ENCODE data around the gene ZNF367. TPM values are rescaled to one million over a fixed set of nuclear protein-coding genes. Genes with fewer than 3 reads are reported as not detected.

ZNF367 gene
- total RNA-seq, 1 donor from 2014 or later = 26.1 TPM

DNA sequence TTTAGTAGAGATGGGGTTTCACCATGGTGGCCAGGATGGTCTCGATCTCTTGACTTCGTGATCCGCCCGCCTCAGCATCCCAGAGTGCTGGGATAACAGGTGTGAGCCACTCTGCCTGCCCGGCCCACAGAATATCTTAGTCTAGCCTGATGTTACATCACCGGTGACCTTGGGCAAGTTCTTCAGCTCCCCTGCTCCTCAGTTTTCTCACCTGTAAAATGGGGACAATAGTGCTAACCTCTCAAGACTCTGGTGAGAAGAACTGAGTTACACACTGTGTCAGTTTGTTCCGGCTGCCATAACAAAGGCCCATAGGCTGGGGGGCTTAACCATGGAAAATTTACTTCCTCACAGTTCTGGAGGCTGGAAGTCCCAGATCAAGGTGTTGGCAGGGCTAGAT, 19.3 kb upstream of the ZNF367 start:
- intact Hi-C loops (cut with micrococcal nuclease) = no loop called here

DNA sequence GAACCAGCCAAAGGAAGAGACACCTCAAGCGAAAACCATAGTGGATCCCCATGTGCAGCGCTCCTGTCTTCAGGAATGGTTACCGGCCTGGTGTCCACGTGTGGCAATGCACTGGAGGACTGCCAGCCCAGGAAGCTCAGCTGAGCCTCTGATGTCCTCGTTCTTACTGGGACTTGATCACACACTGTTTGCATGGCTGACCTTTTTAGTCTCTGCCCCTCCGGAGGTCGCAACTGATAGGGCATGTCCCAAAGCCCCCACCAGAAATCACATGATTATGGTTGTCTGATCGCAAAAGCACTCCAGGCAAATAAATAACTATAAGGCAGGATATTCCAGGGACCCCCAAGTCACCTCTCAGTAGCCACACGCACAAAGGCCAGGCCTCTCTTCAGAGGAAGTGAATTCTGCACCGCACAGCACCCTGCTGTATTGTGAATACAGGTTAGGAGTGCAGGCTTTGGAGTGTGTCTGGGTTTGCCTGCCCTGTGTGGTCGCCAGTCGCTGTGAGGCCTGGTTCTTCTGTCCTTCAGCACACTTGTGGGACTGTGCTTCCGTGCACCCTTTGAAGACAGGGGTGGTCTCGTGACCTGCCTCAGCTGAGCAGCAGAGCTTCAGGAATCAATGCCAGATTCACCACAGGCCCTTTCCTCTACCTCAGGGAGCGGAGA, 18.4 kb upstream of the ZNF367 start:
- intact Hi-C loops (cut with micrococcal nuclease) = no loop called here

DNA sequence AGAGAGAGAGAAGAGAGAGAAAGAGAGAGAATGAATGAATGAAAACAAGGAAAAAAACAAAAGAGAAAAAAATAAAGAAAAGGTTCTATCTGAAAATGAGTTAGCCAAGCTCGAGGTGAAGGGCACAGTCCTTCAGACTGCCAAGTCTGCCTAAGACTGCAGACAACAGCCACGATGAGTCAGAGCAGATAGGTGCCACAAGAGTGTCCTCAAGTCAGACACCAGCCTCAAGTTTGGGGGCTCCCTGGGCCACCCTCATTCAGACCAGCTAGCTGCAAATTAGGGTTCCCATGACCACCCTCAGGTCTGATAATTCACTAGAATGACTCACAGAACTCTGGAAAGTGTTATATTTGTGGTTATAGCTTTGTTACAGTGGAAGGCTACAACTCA, 17.9 kb upstream of the ZNF367 start:
- intact Hi-C loops (cut with micrococcal nuclease) = no loop called here

DNA sequence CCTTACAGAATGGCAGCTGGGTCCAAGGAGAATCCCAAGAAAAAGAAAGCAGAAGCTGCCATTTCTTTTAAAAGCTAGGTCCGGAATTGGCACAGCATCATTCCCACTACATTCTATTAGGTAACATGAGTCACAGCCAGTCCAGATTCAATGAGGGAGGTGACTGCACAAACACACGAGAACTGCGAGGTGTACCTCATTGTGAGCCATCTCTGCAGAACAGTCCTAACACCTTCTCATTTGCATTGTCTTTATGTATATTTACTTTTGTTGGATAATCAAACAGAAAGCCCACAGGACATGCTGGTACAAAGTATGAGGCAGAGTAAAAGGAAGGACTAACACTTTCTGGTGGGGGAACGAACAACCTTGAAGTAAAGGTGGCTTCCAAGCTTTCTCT, 17.2 kb upstream of the ZNF367 start:
- intact Hi-C loops (cut with micrococcal nuclease) = no loop called here

- intact Hi-C loops (cut with micrococcal nuclease) = no loop called here
Observed at GRCh38 chr9:96430377-96430776, 12.2 kb upstream of the ZNF367 start.

DNA sequence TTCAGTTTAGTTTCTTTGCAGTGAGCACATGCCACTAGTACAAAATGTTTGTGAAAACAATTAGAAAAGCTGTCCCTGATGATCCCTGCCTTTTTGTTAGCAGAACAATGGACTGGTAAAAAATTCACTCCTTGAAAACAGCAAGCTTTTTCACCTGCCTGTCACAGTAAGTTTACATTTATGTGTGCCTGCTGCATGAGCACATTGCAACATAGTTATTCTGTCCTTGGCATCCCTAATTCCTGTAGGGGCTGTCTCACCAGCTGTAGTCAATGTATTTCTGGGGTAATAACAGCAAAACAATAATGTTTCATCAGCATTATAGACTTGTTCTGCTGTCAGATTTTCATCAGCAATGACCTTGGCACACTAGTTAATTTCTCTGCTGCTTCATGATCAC, 11.6 kb upstream of the ZNF367 start:
- intact Hi-C loops (cut with micrococcal nuclease) = no loop called here

GRCh38 chr9:96425500-96426169, 7.5 kb upstream of the ZNF367 start:
- intact Hi-C loops (cut with micrococcal nuclease) = no loop called here

- intact Hi-C loops (cut with micrococcal nuclease) = no loop called here
Observed at GRCh38 chr9:96423985-96424336, 5.8 kb upstream of the ZNF367 start.

GRCh38 chr9:96423322-96423984, 5.3 kb upstream of the ZNF367 start:
- intact Hi-C loops (cut with micrococcal nuclease) = no loop called here

- intact Hi-C loops (cut with micrococcal nuclease) = no loop called here
Observed at GRCh38 chr9:96420468-96421219, 2.5 kb upstream of the ZNF367 start.

GRCh38 chr9:96419691-96419969, 1.5 kb upstream of the ZNF367 start:
- intact Hi-C loops (cut with micrococcal nuclease) = loop anchor here (2.0 to 10.0 kb wide), 6 partner anchors 147 to 1692 kb away; partner anchors contain the start of genes AOPEP, CTSV, PRXL2C and TDRD7

DNA sequence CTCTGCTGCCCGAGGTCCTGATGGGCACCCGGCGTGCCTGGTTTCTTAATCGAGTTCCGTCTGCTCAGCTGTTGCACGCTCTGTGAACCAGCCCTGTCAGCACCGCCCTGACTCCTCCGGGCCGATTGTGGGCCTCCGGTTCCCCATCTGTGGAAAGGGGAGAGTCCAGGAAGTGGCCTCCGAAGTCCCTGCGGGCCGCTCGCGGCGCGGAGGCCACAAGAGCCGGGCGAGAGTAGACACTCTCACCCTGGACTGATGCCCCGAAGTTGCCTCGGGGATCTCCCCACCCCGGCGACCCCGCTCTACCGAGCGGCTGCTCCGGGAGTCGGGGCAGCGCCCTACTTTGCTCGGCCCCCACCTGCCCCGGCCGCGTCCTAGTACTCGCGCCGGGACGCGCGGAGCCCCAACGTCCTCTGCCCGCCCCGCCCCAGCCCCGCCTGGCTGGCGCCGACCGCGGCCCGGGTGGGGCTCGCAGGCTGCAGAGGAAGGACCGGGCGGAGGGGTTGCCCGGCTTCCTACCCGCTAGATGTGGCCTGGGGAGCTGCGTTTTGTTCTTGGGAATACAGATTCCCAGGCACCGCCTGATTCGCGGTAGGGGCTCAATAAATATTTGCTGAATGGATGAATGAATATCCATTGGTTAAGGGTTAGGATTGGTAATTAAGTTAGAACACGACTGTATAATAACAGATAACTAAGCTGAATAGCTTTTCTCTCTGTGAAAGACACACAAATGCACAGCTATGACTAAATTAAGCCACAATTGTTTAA, 935 bp upstream of the ZNF367 start:
- intact Hi-C loops (cut with micrococcal nuclease) = loop anchor here (1.0 to 10.0 kb wide), 9 partner anchors 31 to 1692 kb away; partner anchors contain the start of genes AOPEP, CTSV, HABP4 and NCBP1

DNA sequence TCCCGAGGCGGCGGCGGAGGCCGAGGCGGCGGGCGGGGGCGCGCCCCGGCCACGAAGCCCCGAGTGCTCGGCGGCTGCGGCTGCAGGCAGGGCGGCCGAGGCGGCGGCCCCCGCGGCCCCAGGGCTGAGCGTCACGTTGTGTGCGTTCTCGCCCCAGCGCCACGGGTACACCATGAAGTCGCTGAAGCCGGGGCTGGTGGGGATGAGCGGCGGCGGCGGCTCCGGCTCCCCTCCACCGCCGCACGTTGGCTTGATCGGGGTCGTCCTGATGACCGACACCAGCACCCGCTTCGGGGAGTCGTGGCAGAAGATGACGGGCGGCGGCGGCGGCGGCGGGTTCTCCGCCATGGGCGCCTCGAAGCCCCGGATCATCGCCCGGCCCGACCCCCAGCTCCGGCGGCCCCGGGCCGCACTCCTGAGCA, 498 bp downstream of the ZNF367 start:
- intact Hi-C loops (cut with micrococcal nuclease) = loop anchor here (1.0 to 10.0 kb wide), 9 partner anchors 33 to 1690 kb away; partner anchors contain the start of genes AOPEP, CTSV, HABP4 and NCBP1

DNA sequence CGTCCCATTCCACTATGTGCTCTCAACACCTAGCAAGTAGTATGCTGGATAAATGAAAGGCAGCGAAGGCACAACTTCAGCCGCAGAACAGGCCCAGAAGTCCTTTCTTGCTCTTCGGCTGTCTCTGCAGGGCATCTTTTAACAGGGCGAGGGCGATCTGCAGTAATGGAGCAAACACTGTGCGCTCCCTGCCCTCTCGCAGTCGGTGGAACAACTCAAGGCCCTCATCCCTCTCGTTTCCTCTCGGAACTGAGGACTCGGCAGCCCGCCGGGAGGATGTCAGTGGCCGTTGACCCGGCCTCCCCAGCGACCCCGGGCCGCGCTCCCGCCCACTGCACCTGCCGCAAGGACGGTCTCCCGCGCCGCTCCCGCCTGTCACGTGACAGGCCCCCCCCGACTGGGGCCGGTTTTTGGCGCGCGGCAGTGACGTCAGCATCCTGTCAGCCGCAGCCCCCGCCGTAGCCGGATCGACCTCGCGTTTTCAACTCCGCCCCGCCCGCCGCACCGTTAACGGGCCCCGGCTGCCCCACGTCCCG, 1.1 kb downstream of the ZNF367 start:
- intact Hi-C loops (cut with micrococcal nuclease) = loop anchor here (5.0 to 10.0 kb wide), 3 partner anchors 618 to 1690 kb away; partner anchors contain the start of genes AOPEP, CTSV and TDRD7

DNA sequence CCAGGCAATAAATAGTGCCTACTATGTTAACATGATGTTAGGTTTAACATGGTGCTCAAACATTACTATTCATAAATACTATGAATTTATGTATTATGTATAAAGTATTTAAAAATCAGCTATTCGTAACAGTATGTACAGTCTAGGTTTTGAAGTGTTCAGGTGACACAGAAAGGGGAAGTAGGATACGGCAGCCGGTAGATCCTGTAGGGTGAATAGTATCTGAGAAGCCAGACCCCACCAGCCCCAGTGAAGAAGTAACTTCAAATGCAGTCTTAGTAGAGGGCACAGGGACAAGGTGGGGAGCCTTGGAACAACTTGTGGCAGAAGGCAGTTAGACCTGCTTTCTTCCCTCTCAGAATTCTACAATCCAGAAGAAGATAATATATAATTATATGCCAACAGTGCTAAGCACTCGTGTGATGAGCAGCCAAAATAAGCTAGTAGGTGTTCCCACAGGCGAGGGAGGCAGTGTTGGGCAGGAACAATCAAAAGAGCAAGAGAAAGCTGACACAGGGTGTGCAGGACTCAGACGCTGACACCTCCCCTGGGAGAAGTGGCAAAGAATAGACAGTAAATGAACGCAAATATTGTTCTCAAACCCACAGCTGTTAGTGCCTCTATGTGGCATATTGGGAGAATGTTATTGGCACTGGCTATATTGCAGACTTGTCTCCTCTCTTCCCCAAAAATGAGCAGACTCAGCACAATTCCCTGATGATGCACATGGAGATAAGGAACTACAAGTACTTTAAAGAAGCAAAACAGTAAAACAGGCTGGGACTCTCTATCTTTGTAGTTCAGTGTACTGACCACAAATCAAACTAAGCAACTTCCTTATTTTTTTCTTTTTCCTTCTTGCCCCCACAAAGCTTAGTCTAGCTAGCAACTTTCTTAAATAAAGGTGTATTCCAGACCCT, 4.6 kb downstream of the ZNF367 start:
- intact Hi-C loops (cut with micrococcal nuclease) = loop anchor here (10.0 kb wide), 1 partner anchor 621 kb away; the partner anchor contains the start of gene CTSV

- intact Hi-C loops (cut with micrococcal nuclease) = loop anchor here (10.0 kb wide), 1 partner anchor 622 kb away; the partner anchor contains the start of gene CTSV
Observed at GRCh38 chr9:96412174-96412913, 5.8 kb downstream of the ZNF367 start.

DNA sequence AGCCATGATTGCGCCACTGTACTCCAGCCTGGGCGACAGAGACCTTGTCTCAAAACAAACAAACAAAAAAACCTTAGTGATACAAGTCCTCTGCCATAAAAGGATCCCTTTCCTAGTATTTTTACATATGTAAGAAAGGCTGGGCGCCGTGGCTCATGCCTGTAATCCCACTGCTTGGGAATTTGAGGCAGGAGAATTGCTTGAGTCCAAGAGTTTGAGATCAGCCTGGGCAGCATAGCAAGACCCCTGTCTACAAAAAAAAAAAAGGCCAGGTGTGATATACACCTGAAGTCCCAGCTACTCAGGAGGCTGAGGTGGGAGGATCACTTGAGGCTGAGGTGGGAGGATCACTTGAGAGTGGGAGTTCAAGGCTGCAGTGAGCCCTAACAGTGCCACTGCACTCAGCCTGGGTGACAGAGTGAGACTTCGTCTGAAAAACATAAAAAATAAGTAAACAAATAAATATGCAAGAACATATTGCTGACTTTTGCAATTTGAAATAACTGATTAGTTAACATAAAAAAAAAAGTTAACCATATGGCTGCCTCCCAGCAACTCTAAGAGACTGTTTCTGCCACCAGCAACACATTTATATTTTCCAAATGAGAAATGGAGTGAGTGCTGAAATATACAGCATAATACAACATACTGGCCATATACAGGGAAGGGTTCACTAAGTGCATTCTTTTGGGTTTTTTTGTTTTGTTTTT, 6.9 kb downstream of the ZNF367 start:
- intact Hi-C loops (cut with micrococcal nuclease) = loop anchor here (10.0 kb wide), 1 partner anchor 624 kb away; the partner anchor contains the start of gene CTSV
